TTC549 (cell line): ENCODE results near the gene C10orf62.
A peak's percentile ranks its signal among the peaks of the same experiment; 100 is the strongest.
"Not testable (repeated sequence)": the region's sequence is repeated elsewhere in the genome, so short reads cannot be mapped to it uniquely, and the experiment has no call there.

Experiments
- FAIRE-seq: peaks from 2 replicates; lab custom pipeline; 2012; peaks lifted over from hg19 to GRCh38; lab: Jason Lieb, UNC

The C10orf62 gene

GRCh38 chr10:97628228-97628627 is 38.7 kb downstream of the C10orf62 start:
- no peak for FAIRE-seq

- no peak for FAIRE-seq
Measured at GRCh38 chr10:97629289-97629688, 39.8 kb downstream of the C10orf62 start.

GRCh38 chr10:97631098-97631497 is 41.6 kb downstream of the C10orf62 start:
- FAIRE-seq = no peak

- FAIRE-seq = no peak
Measured at GRCh38 chr10:97632949-97633884, 43.7 kb downstream of the C10orf62 start, which contains the start of gene MORN4. Gene MORN4, minus strand, starts transcription at chr10:97633500. Its CDS starts 13,847 bp downstream, at chr10:97619653.

- FAIRE-seq = no peak
Measured at GRCh38 chr10:97633921-97634320, 44.4 kb downstream of the C10orf62 start.

- no peak for FAIRE-seq
Measured at GRCh38 chr10:97635577-97635976, 46.1 kb downstream of the C10orf62 start.

- FAIRE-seq = not testable (repeated sequence)
Measured at GRCh38 chr10:97639090-97639489, 49.6 kb downstream of the C10orf62 start.

- FAIRE-seq = peak; percentile 96
Measured at GRCh38 chr10:97640174-97640867, 50.8 kb downstream of the C10orf62 start, which contains the start of gene PI4K2A. Gene PI4K2A, plus strand, starts transcription at chr10:97640671. Its CDS starts 72 bp downstream, at chr10:97640743.
